Ramos (cell line): ENCODE measurements around the gene FMN1.

ENCODE experiments used
- in situ Hi-C: fragments of 300-500 bp; cut with MboI; formaldehyde crosslinking; loops from one replicate; pipeline ENCODE4 v1.14.3; 2022; ENCODE audit warnings: low sequenced_read_pairs; ENCODE audit not compliant: unreplicated experiment

Gene FMN1

GRCh38 chr15:33201491-33202231 lies 7.1 kb upstream of the FMN1 start:
- in situ Hi-C loops, result no loop called here

GRCh38 chr15:33200903-33201302 lies 6.4 kb upstream of the FMN1 start:
- in situ Hi-C loops, result no loop called here

- in situ Hi-C loops, result no loop called here
Measured at GRCh38 chr15:33200444-33200843, 5.9 kb upstream of the FMN1 start.

- in situ Hi-C loops, result no loop called here
Measured at GRCh38 chr15:33198541-33198940, 4.0 kb upstream of the FMN1 start.

GRCh38 chr15:33197636-33198035 lies 3.1 kb upstream of the FMN1 start:
- in situ Hi-C loops, result no loop called here

- in situ Hi-C loops, result no loop called here
Measured at GRCh38 chr15:33194237-33194636, 277 bp downstream of the FMN1 start.

- in situ Hi-C loops, result no loop called here
Measured at GRCh38 chr15:33191591-33191990, 2.9 kb downstream of the FMN1 start.

- in situ Hi-C loops, result no loop called here
Measured at GRCh38 chr15:33190539-33190938, 4.0 kb downstream of the FMN1 start.

- in situ Hi-C loops, result no loop called here
Measured at GRCh38 chr15:33188641-33189257, 5.8 kb downstream of the FMN1 start.

GRCh38 chr15:33188159-33188558 lies 6.4 kb downstream of the FMN1 start:
- in situ Hi-C loops, result no loop called here

GRCh38 chr15:33183334-33183733 lies 11.2 kb downstream of the FMN1 start:
- in situ Hi-C loops, result no loop called here

- in situ Hi-C loops, result no loop called here
Measured at GRCh38 chr15:33182926-33183325, 11.6 kb downstream of the FMN1 start.

- in situ Hi-C loops, result no loop called here
Measured at GRCh38 chr15:33182278-33182905, 12.1 kb downstream of the FMN1 start.

- in situ Hi-C loops, result no loop called here
Measured at GRCh38 chr15:33179874-33180273, 14.6 kb downstream of the FMN1 start.

- in situ Hi-C loops, result no loop called here
Measured at GRCh38 chr15:33171202-33171601, 23.3 kb downstream of the FMN1 start.

- in situ Hi-C loops, result no loop called here
Measured at GRCh38 chr15:33169625-33170024, 24.9 kb downstream of the FMN1 start.

GRCh38 chr15:33168444-33168843 lies 26.1 kb downstream of the FMN1 start:
- in situ Hi-C loops, result no loop called here

- in situ Hi-C loops, result no loop called here
Measured at GRCh38 chr15:33163816-33164215, 30.7 kb downstream of the FMN1 start.

GRCh38 chr15:33161209-33161608 lies 33.3 kb downstream of the FMN1 start:
- in situ Hi-C loops, result no loop called here

GRCh38 chr15:33160581-33161165 lies 33.8 kb downstream of the FMN1 start:
- in situ Hi-C loops, result no loop called here

- in situ Hi-C loops, result no loop called here
Measured at GRCh38 chr15:33159726-33160453, 34.6 kb downstream of the FMN1 start.
